OCI-LY3 (cell line): ENCODE results near the gene CRISP2.

Experiments
- EZH2phosphoT487 ChIP-seq: fragments of 200-600 bp; shearing (Covaris generic); IDR thresholded peaks from 2 replicates; pipeline ENCODE4 v1.6.1; 2018; ENCODE audit warnings: antibody characterized with exemption, mixed run types, low read depth
- TF ChIP-seq, protein P1 (sequence below): fragments of 200-600, 300-600 bp; sonication (generic); IDR thresholded peaks from 2 replicates; pipeline ENCODE4 v1.5.1; 2014; ENCODE audit warnings: antibody characterized with exemption, low read length, low read depth

DNA sequence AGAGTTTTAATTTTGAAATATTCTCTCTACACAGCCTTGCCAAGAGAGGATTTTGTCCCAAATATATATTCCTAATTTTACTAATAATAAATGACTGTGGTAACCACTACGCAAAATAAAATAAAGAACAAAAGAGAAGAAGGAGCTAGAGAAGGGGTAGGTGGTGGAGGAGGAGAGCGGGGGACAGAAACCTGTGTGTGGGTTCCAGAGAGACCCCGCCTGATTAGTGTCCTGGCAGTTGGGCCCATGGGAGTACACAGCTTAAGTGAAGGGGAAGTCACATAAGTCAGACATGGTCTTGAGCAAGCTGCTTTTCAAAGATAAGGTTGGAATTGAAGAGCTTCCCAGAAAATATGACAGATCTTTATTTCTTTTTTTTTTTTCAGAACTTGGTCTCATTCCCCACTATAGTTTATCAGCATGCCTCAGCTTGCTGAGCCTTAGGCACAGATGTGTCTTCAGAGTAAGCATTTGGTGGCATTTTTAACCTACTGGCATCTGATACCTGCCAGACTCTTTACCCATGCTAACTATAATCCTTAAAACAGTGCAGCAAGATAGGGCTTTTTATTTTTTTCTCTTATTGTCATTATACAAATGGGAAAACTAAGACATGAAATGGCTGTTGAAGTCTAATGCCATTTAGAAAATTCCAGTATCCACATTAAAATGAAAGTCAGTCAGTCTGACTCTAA is 67.1 kb downstream of the CRISP2 start:
- TF ChIP-seq, protein P1, sequence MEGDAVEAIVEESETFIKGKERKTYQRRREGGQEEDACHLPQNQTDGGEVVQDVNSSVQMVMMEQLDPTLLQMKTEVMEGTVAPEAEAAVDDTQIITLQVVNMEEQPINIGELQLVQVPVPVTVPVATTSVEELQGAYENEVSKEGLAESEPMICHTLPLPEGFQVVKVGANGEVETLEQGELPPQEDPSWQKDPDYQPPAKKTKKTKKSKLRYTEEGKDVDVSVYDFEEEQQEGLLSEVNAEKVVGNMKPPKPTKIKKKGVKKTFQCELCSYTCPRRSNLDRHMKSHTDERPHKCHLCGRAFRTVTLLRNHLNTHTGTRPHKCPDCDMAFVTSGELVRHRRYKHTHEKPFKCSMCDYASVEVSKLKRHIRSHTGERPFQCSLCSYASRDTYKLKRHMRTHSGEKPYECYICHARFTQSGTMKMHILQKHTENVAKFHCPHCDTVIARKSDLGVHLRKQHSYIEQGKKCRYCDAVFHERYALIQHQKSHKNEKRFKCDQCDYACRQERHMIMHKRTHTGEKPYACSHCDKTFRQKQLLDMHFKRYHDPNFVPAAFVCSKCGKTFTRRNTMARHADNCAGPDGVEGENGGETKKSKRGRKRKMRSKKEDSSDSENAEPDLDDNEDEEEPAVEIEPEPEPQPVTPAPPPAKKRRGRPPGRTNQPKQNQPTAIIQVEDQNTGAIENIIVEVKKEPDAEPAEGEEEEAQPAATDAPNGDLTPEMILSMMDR = no peak
- TF ChIP-seq EZH2phosphoT487 = no peak
